HEK293 (cell line): ENCODE data around the gene GDAP1L1.

Experiments
- CTCF ChIA-PET: fragments of 350-600 bp; formaldehyde crosslinking; extraction: SDS; loops from one replicate; lab custom pipeline; 2021; ENCODE audit warnings: antibody characterized with exemption; lab: Yijun Ruan, JAX
- POLR2A ChIA-PET: fragments of 300-600 bp; formaldehyde crosslinking; extraction: SDS; loops from one replicate; lab custom pipeline; 2020; ENCODE audit warnings: antibody characterized with exemption, inconsistent platforms; lab: Yijun Ruan, JAX
- H3K27ac ChIP-seq: fragments of 200-500 bp; sonication (Bioruptor generic); 2 replicates; pipeline ENCODE4 v1.5.1; 2014; ENCODE audit warnings: low read depth, low read length, control low read depth, inconsistent platforms; ENCODE audit errors: extremely low read depth
- H3K36me3 ChIP-seq, 2 experiments: fragments of 200-500 bp in 1 of 2; sonication (Bioruptor generic) in 1 of 2; 1 replicate in 1 of 2; 2 replicates in 1 of 2; pipeline ENCODE4 v1.5.1; 2014 to 2017; ENCODE audit warnings: inconsistent platforms in 2 of 2, low read length in 2 of 2; ENCODE audit not compliant: control insufficient read depth in 2 of 2, insufficient read depth in 1 of 2
- H3K4me1 ChIP-seq: fragments of 200-500 bp; sonication (Bioruptor generic); 2 replicates; pipeline ENCODE4 v1.5.1; 2014; ENCODE audit warnings: mild to moderate bottlenecking, low read length, inconsistent platforms; ENCODE audit not compliant: control insufficient read depth, insufficient read depth
- H3K4me3 ChIP-seq: 2 replicates; pipeline ENCODE4 v1.5.1; 2011; ENCODE audit warnings: low read depth, mild to moderate bottlenecking, control low read depth, low read length, moderate library complexity
- H3K9me3 ChIP-seq: fragments of 200-500 bp; sonication (Bioruptor generic); 2 replicates; pipeline ENCODE4 v1.5.1; 2014; ENCODE audit warnings: low read depth, low read length, inconsistent platforms; ENCODE audit not compliant: control insufficient read depth, insufficient read depth
- GLIS1 ChIP-seq: fragments of 450-650 bp; formaldehyde crosslinking; IDR thresholded peaks from 2 replicates; pipeline ENCODE4 v1.5.1; 2016; ENCODE audit warnings: missing biosample characterization, missing genetic modification characterization
- IKZF3 ChIP-seq: fragments of 450-650 bp; IDR thresholded peaks from 2 replicates; pipeline ENCODE4 v1.5.0; 2018; ENCODE audit warnings: missing biosample characterization, mild to moderate bottlenecking, missing genetic modification characterization, moderate library complexity
- KLF1 ChIP-seq: fragments of 450-650 bp; formaldehyde crosslinking; IDR thresholded peaks from 2 replicates; pipeline ENCODE4 v1.5.1; 2016; ENCODE audit warnings: missing biosample characterization, missing genetic modification characterization
- KLF10 ChIP-seq: fragments of 450-650 bp; IDR thresholded peaks from 2 replicates; pipeline ENCODE4 v1.5.1; 2018; ENCODE audit warnings: missing biosample characterization, mild to moderate bottlenecking, missing genetic modification characterization
- KLF7 ChIP-seq: fragments of 450-650 bp; formaldehyde crosslinking; IDR thresholded peaks from 2 replicates; pipeline ENCODE4 v1.5.1; 2016; ENCODE audit warnings: missing biosample characterization, missing genetic modification characterization, borderline replicate concordance
- MZF1 ChIP-seq: fragments of 450-650 bp; formaldehyde crosslinking; IDR thresholded peaks from 2 replicates; pipeline ENCODE4 v1.5.1; 2017; ENCODE audit warnings: missing biosample characterization, missing genetic modification characterization, borderline replicate concordance
- PATZ1 ChIP-seq: fragments of 450-650 bp; formaldehyde crosslinking; IDR thresholded peaks from 2 replicates; pipeline ENCODE4 v1.5.1; 2016; ENCODE audit warnings: missing biosample characterization, missing genetic modification characterization
- PRDM1 ChIP-seq: fragments of 450-650 bp; formaldehyde crosslinking; IDR thresholded peaks from 2 replicates; pipeline ENCODE4; 2016; ENCODE audit warnings: missing biosample characterization, missing genetic modification characterization
- PRDM10 ChIP-seq: fragments of 450-650 bp; formaldehyde crosslinking; IDR thresholded peaks from 2 replicates; pipeline ENCODE4 v1.5.1; 2016; ENCODE audit warnings: missing biosample characterization, missing genetic modification characterization
- REPIN1 ChIP-seq: fragments of 450-650 bp; formaldehyde crosslinking; IDR thresholded peaks from 2 replicates; pipeline ENCODE4 v1.5.1; 2017; ENCODE audit warnings: missing biosample characterization, missing genetic modification characterization, low read depth
- SP7 ChIP-seq: fragments of 450-650 bp; formaldehyde crosslinking; IDR thresholded peaks from 2 replicates; pipeline ENCODE4 v1.5.1; 2016; ENCODE audit warnings: missing biosample characterization, missing genetic modification characterization
- ZEB2 ChIP-seq: fragments of 450-650 bp; formaldehyde crosslinking; IDR thresholded peaks from 2 replicates; pipeline ENCODE4 v1.5.1; 2016; ENCODE audit warnings: missing biosample characterization, missing genetic modification characterization
- ZFP37 ChIP-seq: fragments of 450-650 bp; formaldehyde crosslinking; IDR thresholded peaks from 2 replicates; pipeline ENCODE4 v1.5.1; 2016; ENCODE audit warnings: missing biosample characterization, missing genetic modification characterization
- ZIC2 ChIP-seq: fragments of 450-650 bp; formaldehyde crosslinking; IDR thresholded peaks from 2 replicates; pipeline ENCODE4 v1.5.1; 2016; ENCODE audit warnings: missing biosample characterization, missing genetic modification characterization
- ZNF121 ChIP-seq: fragments of 450-650 bp; formaldehyde crosslinking; IDR thresholded peaks from 2 replicates; pipeline ENCODE4 v1.5.1; 2016; ENCODE audit warnings: missing biosample characterization, missing genetic modification characterization
- ZNF132 ChIP-seq: fragments of 450-650 bp; formaldehyde crosslinking; IDR thresholded peaks from 2 replicates; pipeline ENCODE4 v1.5.1; 2017; ENCODE audit warnings: missing biosample characterization, missing genetic modification characterization, borderline replicate concordance
- ZNF174 ChIP-seq: fragments of 450-650 bp; formaldehyde crosslinking; IDR thresholded peaks from 2 replicates; pipeline ENCODE4 v1.5.0; 2017; ENCODE audit warnings: missing biosample characterization, mild to moderate bottlenecking, missing genetic modification characterization
- ZNF211 ChIP-seq: fragments of 450-650 bp; formaldehyde crosslinking; IDR thresholded peaks from 2 replicates; pipeline ENCODE4 v1.5.1; 2016; ENCODE audit warnings: low read depth, missing biosample characterization, missing genetic modification characterization
- ZNF292 ChIP-seq: fragments of 450-650 bp; formaldehyde crosslinking; IDR thresholded peaks from 2 replicates; pipeline ENCODE4 v1.5.1; 2016; ENCODE audit warnings: low read depth, missing biosample characterization, missing genetic modification characterization, borderline replicate concordance
- ZNF416 ChIP-seq: fragments of 450-650 bp; formaldehyde crosslinking; IDR thresholded peaks from 2 replicates; pipeline ENCODE4 v1.5.1; 2016; ENCODE audit warnings: missing biosample characterization, missing genetic modification characterization
- ZNF560 ChIP-seq: fragments of 450-650 bp; formaldehyde crosslinking; IDR thresholded peaks from 2 replicates; pipeline ENCODE4 v1.5.1; 2017; ENCODE audit warnings: missing biosample characterization, missing genetic modification characterization, borderline replicate concordance
- ZNF571 ChIP-seq: fragments of 450-650 bp; formaldehyde crosslinking; IDR thresholded peaks from 2 replicates; pipeline ENCODE4 v1.5.0; 2017; ENCODE audit warnings: missing biosample characterization, missing genetic modification characterization
- ZNF785 ChIP-seq: fragments of 450-650 bp; formaldehyde crosslinking; IDR thresholded peaks from 2 replicates; pipeline ENCODE4 v1.5.1; 2016; ENCODE audit warnings: missing biosample characterization, missing genetic modification characterization
- ZNF837 ChIP-seq: fragments of 450-650 bp; formaldehyde crosslinking; IDR thresholded peaks from 2 replicates; pipeline ENCODE4 v1.5.1; 2016; ENCODE audit warnings: missing biosample characterization, missing genetic modification characterization
- ZXDB ChIP-seq: fragments of 450-650 bp; formaldehyde crosslinking; IDR thresholded peaks from 2 replicates; pipeline ENCODE4 v1.5.1; 2016; ENCODE audit warnings: missing biosample characterization, missing genetic modification characterization
- TF ChIP-seq, protein P1 (sequence below): fragments of 450-650 bp; formaldehyde crosslinking; optimal IDR thresholded peaks from 2 replicates; pipeline ENCODE3; 2016; ENCODE audit warnings: missing biosample characterization, mild to moderate bottlenecking, missing genetic modification characterization

GDAP1L1 gene

GRCh38 chr20:44309763-44310663 is 62.9 kb downstream of the GDAP1L1 start:
- Histone ChIP-seq H3K36me3 (peaks cover 0 to 5% of the 10 kb centered on the region in 2 experiments; a peak in 1 of 3 replicates), H3K27ac (no peak overlapping the region; the same call in 1 of the 2 replicates), H3K4me1 (no peaks in the 10 kb centered on the region), H3K4me3 (peak overlapping the region; percentile 68), H3K9me3 (no peaks in the 10 kb centered on the region)
- POLR2A ChIA-PET: interaction anchor here (0.9 to 1.6 kb wide), 3 partner anchors 9 to 293 kb away, joined by 3 to 4 read pairs (median 3); partner anchors contain the start of gene OSER1
- CTCF ChIA-PET: interaction anchor here (0.6 to 6.1 kb wide), 29 partner anchors 9 to 560 kb away, joined by 3 to 187 read pairs (median 4); partner anchors contain the start of gene GDAP1L1
- TF ChIP-seq ZNF174 (tag by site-specific recombination) (no peak), ZIC2 (tag by site-specific recombination) (peak; percentile 33; the same call in 1 of the 2 replicates), ZNF785 (no peak), ZNF292 (tag by site-specific recombination) (no peak), ZNF560 (no peak), ZNF571 (no peak), KLF1 (tag by site-specific recombination) (peak; percentile 31; the same call in 1 of the 2 replicates), ZFP37 (tag by site-specific recombination) (no peak), ZNF132 (tag by site-specific recombination) (no peak), PRDM10 (no peak), SP7 (tag by site-specific recombination) (no peak), ZNF837 (no peak), REPIN1 (no peak), ZEB2 (tag by site-specific recombination) (no peak), KLF7 (tag by site-specific recombination) (no peak), ZNF121 (tag by site-specific recombination) (no peak), MZF1 (tag by site-specific recombination) (no peak), PRDM1 (tag by site-specific recombination) (no peak), IKZF3 (tag by site-specific recombination) (no peak), KLF10 (no peak), ZNF211 (no peak), GLIS1 (tag by site-specific recombination) (peak; percentile 39), PATZ1 (tag by site-specific recombination) (no peak), ZNF416 (no peak), ZXDB (no peak)
- TF ChIP-seq, protein P1, sequence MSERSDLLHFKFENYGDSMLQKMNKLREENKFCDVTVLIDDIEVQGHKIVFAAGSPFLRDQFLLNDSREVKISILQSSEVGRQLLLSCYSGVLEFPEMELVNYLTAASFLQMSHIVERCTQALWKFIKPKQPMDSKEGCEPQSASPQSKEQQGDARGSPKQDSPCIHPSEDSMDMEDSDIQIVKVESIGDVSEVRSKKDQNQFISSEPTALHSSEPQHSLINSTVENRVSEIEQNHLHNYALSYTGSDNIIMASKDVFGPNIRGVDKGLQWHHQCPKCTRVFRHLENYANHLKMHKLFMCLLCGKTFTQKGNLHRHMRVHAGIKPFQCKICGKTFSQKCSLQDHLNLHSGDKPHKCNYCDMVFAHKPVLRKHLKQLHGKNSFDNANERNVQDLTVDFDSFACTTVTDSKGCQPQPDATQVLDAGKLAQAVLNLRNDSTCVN: no peak
